HL-60/S4 treated with phorbol 12-myristate 13-acetate at 8.2 ng/mL for 4 days and 3 days (cell line): ENCODE measurements around the gene PANK1.
"Not testable (repeated sequence)": the region's sequence is repeated elsewhere in the genome, so short reads cannot be mapped to it uniquely, and the experiment has no call there.

Experiments
- in situ Hi-C: fragments of 300-500 bp; cut with MboI; formaldehyde crosslinking; loops from 2 replicates; pipeline ENCODE4 v1.15.0; 2022; ENCODE audit warnings: low sequenced_read_pairs

PANK1 gene

GRCh38 chr10:89576022-89576421, 69.0 kb downstream of the PANK1 start:
- in situ Hi-C loops, result no loop called here

DNA sequence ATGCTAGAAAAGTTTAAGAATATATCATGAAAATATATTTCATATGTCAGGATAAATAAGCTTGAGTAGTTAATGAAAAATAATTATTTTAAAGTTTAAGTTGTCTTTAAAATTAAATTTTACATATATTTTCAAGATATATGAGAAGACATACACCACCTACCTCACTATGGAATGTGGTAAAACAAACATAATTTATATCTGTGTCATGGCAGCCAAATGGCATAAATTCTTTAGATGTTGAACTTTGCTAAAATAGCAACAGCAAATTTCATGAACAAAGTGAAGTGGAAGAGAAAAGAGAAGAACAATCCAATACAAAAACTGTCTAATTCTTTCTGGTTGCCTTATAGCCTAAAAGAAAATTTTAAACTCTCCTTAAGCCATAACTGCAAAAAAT, 70.0 kb downstream of the PANK1 start:
- in situ Hi-C loops, result no loop called here

DNA sequence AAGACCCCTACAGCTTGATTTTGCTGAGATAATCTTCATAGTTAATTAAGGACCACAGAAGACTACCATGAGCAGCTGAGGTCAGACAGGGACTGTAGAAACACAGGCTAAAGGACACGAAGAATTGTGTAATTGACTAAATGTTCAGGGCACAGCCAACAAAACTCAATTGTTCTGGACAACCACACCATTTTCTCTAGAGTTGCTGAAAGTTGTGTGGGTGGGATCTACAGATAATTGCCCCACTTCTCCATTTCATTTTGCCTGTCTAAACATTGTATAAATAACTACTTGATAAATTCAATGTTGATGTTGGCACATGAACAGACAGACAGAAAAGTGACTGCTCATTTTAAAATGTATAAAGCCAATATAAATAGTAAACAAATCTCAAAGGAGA, 70.7 kb downstream of the PANK1 start:
- in situ Hi-C loops, result no loop called here

- in situ Hi-C loops, result no loop called here
Observed at GRCh38 chr10:89567576-89568245, 77.3 kb downstream of the PANK1 start.

- in situ Hi-C loops, result no loop called here
Observed at GRCh38 chr10:89566992-89567391, 78.0 kb downstream of the PANK1 start.

GRCh38 chr10:89566095-89566950, 78.7 kb downstream of the PANK1 start:
- in situ Hi-C loops, result no loop called here

DNA sequence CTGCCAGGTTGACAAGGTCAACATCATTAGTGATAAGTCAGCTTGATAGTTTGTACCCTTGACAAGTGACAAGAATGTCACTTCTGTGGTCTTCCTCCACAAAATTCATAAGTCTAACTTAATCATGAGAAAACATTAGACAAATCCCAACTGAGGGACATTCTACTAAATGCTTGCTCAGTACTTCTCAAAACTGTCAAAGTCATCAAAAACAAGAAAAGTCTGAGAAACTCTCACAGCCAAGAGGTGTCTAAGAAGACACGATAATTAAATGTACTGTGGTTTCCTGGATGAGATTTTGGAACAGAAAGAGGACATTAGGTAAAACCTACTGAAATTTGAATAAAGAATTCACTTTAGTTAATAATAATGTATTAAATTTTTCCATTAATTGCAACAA, 79.9 kb downstream of the PANK1 start:
- in situ Hi-C loops, result no loop called here

- in situ Hi-C loops, result no loop called here
Observed at GRCh38 chr10:89563861-89564478, 81.1 kb downstream of the PANK1 start.

- in situ Hi-C loops, result no loop called here
Observed at GRCh38 chr10:89563311-89563710, 81.7 kb downstream of the PANK1 start.

DNA sequence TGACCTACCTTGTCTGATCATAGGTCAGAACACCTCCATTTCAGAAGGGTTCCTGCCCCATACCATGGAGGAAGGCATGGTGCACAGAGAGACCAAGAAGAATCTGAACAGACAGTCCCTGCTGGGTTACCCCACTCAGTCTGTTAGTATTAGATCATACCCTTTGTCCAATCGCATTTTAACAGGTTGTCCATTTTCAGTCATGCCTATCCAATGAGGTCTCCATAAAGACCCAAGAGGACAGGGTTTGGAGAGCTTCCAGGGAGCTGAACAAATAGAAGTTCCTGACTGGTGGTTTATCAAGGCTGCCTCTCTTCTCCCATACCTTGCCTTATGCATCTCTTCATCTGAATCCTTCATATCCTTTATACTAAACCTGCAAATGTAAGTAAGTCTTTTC, 88.4 kb downstream of the PANK1 start:
- in situ Hi-C loops, result no loop called here

- in situ Hi-C loops, result no loop called here
Observed at GRCh38 chr10:89555688-89556445, 89.2 kb downstream of the PANK1 start.

DNA sequence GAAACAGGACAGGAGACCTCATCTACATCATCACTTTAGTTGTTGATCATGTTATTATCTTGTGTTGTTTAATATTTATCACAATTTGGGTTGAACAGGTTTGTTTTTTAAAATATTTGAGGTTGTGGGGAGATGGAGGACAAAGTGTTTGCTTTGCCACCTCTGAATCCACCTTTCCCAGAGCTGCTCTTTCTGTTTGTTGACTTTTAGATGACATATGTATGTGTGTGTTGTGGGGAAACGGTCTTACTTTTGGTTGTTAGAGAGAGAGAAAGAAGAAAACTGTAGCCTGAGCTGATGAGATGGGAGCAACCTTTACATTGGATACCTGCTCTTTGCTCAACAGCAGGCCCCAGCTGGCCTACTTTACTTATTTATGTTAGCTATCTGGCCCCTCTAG, 90.6 kb downstream of the PANK1 start:
- in situ Hi-C loops, result no loop called here

DNA sequence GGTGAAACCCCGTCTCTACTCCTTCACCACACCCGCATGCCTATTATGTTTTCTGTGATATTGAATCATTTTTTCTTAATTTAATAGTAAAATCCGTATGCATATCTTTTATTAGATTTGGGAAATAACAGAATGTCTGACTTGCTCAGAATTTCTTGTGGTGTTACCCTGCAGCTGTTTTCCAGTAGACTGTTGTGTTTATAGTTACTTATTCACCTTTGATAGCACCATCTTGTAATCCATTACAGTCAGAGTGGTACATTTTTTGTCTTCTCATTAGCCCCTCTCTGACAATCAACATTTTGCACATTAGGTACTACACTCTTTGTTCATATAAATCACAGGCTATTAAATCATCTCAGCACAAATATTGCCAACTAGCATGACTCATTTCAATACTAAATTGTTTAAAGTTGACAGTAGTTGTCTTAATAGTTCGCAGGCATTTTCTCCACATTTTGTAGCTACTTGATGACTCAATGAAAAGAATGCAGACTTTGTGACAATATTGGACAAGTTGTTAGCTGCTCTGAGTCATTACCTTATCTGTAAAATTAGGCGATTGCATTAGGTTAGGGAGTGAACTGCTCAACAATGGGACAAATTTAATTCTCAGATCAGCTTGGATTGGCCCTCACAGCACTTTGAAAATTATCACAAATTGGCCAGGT, 91.8 kb downstream of the PANK1 start:
- in situ Hi-C loops, result no loop called here

- in situ Hi-C loops, result no loop called here
Observed at GRCh38 chr10:89552213-89552612, 92.8 kb downstream of the PANK1 start.

DNA sequence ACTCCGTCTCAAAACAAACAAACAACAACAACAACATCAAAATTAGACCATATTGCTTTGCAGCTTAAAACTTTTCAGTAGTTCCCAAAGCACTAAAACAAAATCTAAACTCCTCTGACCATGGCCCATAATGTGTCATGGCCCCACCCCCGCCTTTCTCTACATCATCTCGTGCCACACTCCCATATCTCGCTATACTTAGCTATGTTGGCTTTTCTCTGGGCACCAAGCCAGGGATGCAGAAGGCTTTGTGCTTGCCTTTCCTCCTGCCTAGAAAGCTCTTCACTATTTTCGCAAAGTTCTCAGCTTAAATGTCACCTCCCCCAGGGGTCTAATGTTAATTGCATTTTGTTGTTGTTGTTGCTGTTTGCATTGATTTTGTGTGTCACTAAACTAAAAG, 94.5 kb downstream of the PANK1 start:
- in situ Hi-C loops, result no loop called here

DNA sequence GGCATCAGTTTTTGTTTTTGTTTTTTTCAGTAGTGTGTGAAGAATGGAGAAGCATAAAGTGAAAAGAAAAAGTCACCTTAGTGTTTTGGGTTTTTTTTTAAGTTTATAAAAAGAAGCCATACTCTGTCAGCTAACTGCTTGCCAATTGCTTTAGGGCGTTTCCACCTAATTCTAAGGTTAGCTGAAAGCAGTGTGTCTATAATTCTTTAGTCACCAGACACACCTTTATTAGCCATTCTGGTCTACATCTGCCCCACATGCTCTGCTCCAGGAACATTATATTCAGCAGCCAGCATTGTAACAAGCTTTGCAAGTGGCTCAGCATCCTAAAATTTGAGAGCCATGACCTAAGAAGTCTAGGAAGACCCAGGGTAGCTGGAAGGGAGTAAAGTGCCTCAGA, 95.5 kb downstream of the PANK1 start:
- in situ Hi-C loops, result no loop called here

DNA sequence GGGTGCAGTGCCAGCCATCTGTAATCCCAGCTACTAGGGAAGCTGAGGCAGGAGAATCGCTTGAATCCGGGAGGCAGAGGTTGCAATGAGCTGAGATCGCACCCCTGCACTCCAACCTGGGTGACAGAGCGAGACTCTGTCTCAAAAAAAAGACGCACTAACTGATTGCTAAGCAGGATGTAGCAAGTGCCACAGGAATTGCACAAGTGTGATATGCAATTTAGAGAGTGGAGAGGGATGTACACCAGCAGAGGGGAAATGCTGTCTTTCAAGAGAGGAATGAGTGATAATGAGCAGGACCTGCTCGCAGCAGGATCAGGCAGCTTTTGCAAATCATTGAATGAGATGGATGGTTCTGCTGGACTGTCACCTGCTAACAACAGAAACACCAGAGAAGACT, 96.4 kb downstream of the PANK1 start:
- in situ Hi-C loops, result no loop called here

DNA sequence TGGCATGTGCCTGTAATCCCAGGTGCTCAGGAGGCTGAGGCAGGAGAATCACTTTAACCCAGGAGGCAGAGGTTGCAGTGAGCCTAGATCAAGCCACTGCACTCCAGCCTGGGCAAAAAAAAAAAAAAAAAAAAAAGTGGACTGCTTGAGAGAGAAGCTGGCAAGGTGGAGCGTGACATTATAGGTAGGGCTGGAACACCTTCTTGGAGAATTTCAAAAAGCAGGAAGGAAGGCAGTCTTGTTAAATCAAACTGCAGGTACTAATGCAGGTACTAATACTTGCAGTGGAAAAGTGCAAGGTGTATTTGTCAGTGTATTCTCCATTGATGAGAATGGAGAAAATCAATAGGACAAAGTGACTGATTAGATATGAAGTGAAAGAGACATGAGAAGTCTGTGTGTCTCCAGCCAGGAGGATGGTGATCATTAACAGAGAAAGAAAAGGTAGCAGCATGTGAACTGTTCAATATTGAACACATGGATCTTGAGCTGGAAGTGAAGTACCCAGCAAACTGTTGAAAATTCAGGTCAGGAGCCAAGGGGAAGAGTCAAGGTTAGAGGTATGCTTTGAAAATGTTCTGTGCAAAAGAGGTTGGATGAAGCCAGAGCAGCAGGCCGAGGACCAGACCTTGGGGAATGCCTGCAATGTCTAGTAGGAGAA, 97.1 kb downstream of the PANK1 start:
- in situ Hi-C loops, result no loop called here

DNA sequence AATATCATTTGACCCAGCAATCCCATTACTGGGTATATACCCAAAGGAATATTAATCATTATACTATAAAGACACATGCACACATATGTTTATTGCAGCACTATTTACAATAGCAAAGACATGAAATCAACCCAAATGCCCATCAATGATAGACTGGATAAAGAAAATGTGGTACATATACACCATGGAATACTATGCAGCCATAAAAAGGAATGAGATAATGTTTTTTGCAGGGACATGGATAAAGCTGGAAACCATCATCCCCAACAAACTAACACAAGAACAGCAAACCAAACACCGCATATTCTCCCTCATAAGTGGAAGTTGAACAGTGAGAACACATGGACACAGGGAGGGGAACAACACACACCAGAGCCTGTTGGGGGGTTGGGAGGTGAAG, 98.4 kb downstream of the PANK1 start:
- in situ Hi-C loops, result not testable (repeated sequence)

- in situ Hi-C loops, result no loop called here
Observed at GRCh38 chr10:89543841-89544240, 101.2 kb downstream of the PANK1 start.
